GM12878 (cell line): ENCODE results near the gene RAB25. TPM values are rescaled to one million over a fixed set of nuclear protein-coding genes. Genes with fewer than 3 reads are reported as not detected.

ENCODE experiments used
- BCL11A ChIP-seq: IDR thresholded peaks from 2 replicates; pipeline ENCODE4 v1.6.1; 2011; ENCODE audit warnings: low read depth, low read length
- BCL3 ChIP-seq: IDR thresholded peaks from 2 replicates; pipeline ENCODE4 v1.6.1; 2011; ENCODE audit warnings: borderline replicate concordance, low read depth, mild to moderate bottlenecking, moderate library complexity, low read length; ENCODE audit not compliant: insufficient read depth, poor library complexity, severe bottlenecking
- CTCF ChIP-seq, 3 experiments: IDR thresholded peaks in 2 of 3; conservative IDR thresholded peaks in 1 of 3; 2 replicates each; pipeline ENCODE4 v1.5.1; 2011; ENCODE audit warnings: low read depth in 3 of 3, low read length in 3 of 3, mild to moderate bottlenecking in 3 of 3, control low read depth in 2 of 3, moderate library complexity in 2 of 3, inconsistent platforms in 1 of 3, mixed read lengths in 1 of 3; ENCODE audit not compliant: control insufficient read depth in 2 of 3, insufficient read depth in 1 of 3; ENCODE audit errors: extremely low read depth in 1 of 3
- DPF2 ChIP-seq: fragments of 450-650 bp; IDR thresholded peaks from 2 replicates; pipeline ENCODE4 v1.6.1; 2017; ENCODE audit warnings: mild to moderate bottlenecking
- EGR1 ChIP-seq, 2 experiments: IDR thresholded peaks; 1 replicate in 1 of 2; 2 replicates in 1 of 2; pipeline ENCODE4 v1.6.1; 2011 to 2012; ENCODE audit warnings: low read depth in 2 of 2, low read length in 2 of 2, borderline replicate concordance in 1 of 2, mild to moderate bottlenecking in 1 of 2, moderate library complexity in 1 of 2
- KLF5 ChIP-seq: fragments of 450-650 bp; IDR thresholded peaks from 2 replicates; pipeline ENCODE4 v1.6.1; 2014; ENCODE audit warnings: mild to moderate bottlenecking; ENCODE audit not compliant: partially characterized antibody
- NR2C1 ChIP-seq: fragments of 450-650 bp; IDR thresholded peaks from 2 replicates; pipeline ENCODE4 v1.6.1; 2017; ENCODE audit warnings: antibody characterized with exemption, mild to moderate bottlenecking, moderate library complexity
- PBX3 ChIP-seq: IDR thresholded peaks from 2 replicates; pipeline ENCODE4 v1.6.1; 2011; ENCODE audit warnings: mild to moderate bottlenecking, low read depth, low read length, moderate library complexity; ENCODE audit not compliant: insufficient replicate concordance
- POLR2AphosphoS5 ChIP-seq: IDR thresholded peaks from 2 replicates; pipeline ENCODE4 v1.6.1; 2011; ENCODE audit warnings: mild to moderate bottlenecking, low read length, inconsistent platforms
- PRDM15 ChIP-seq: fragments of 450-650 bp; formaldehyde crosslinking; IDR thresholded peaks from 2 replicates; pipeline ENCODE4 v1.4.0; 2020; ENCODE audit warnings: mild to moderate bottlenecking, moderate library complexity
- RELB ChIP-seq: fragments of 450-650 bp; IDR thresholded peaks from 2 replicates; pipeline ENCODE4 v1.6.1; 2017; ENCODE audit warnings: low read depth, mild to moderate bottlenecking, moderate library complexity
- TARDBP ChIP-seq: IDR thresholded peaks from 2 replicates; pipeline ENCODE4 v1.6.1; 2016; ENCODE audit warnings: borderline replicate concordance
- USF1 ChIP-seq: IDR thresholded peaks from 2 replicates; pipeline ENCODE4 v1.6.1; 2011; ENCODE audit warnings: borderline replicate concordance, low read depth, mild to moderate bottlenecking, moderate library complexity, mixed read lengths, low read length; ENCODE audit not compliant: insufficient read depth; ENCODE audit errors: extremely low read length
- ZBTB33 ChIP-seq: fragments of 450-650 bp; IDR thresholded peaks from 2 replicates; pipeline ENCODE4 v1.6.1; 2017; ENCODE audit warnings: mild to moderate bottlenecking
- polyA plus RNA-seq, 11 experiments: library from polyadenylated mRNA; depleted of rRNA in 4 of 11; unstranded in 6 of 11; stranded (reverse) in 5 of 11; fragments of >200 nt; fragmentation: Nextera tagmentation in 4 of 11; fragmentation: Illumina TruSeq in 1 of 11; extraction: Ambion mirVana in 4 of 11; extraction: Trizol in 1 of 11; gene quantifications; 1 replicate in 1 of 11; 2 replicates in 10 of 11; pipeline versions ENCODE4 v1.2.1 to v1.2.3, GENCODE V29; 2011 to 2016; ENCODE audit warnings: inconsistent platforms in 2 of 11, missing spikeins in 2 of 11, low read depth in 1 of 11
- total RNA-seq, 4 experiments: library from RNA; depleted of rRNA in 3 of 4; stranded (reverse); fragments of >200 nt in 3 of 4; fragmentation: Illumina TruSeq in 1 of 4; extraction: Trizol in 1 of 4; gene quantifications; 2 replicates each; pipeline versions ENCODE4 v1.2.1 to v1.2.3, GENCODE V29; 2013 to 2021

The RAB25 gene
- total and polyA plus RNA-seq, 10 of the 15 experiments (the other 5 are each of a cell fraction or from before 2014, with no cell fraction given): 0.16 to 0.36 (median 0.22) TPM; not detected in 7

- no peak for TF ChIP-seq CTCF (IDR thresholded peaks at IDR 0.05 in 2 of 3, conservative IDR thresholded peaks at IDR 0.05 in 1 of 3; ENCODE audit: control insufficient read depth in 2 of 3, extremely low read depth in 1 of 3, insufficient read depth in 1 of 3, low read depth in 3 of 3, low read length in 3 of 3)
- peak; percentile 11 for TF ChIP-seq KLF5
- TF ChIP-seq RELB: peak; percentile 83
- no peak for TF ChIP-seq USF1
- TF ChIP-seq PBX3: no peak
- no peak for TF ChIP-seq ZBTB33
- TF ChIP-seq BCL3: peak; percentile 82
- no peak for TF ChIP-seq PRDM15 (CRISPR knock-in tag)
- TF ChIP-seq NR2C1: no peak
- TF ChIP-seq BCL11A: peak; percentile 88; the same call in 1 of the 2 replicates
- TF ChIP-seq DPF2: peak; percentile 35; the same call in 1 of the 2 replicates
- TF ChIP-seq EGR1 (IDR thresholded peaks at IDR 0.05; ENCODE audit: borderline replicate concordance in 1 of 2, low read depth in 2 of 2, low read length in 2 of 2): peak in 1 of 2 experiments; percentile 40; a peak in 1 of 3 replicates
- peak; percentile 60 for TF ChIP-seq POLR2AphosphoS5
- no peak for TF ChIP-seq TARDBP
Measured at GRCh38 chr1:156097499-156098178, 36.7 kb downstream of the RAB25 start (continued).
